HG03025 (cell line): ENCODE results near the gene SLC12A8.

Source experiments
- ATAC-seq: cut with Tn5 transposase; IDR thresholded peaks from one replicate; pipeline ENCODE4 v1.9.1; 2021; ENCODE audit warnings: mild to moderate bottlenecking, moderate library complexity; ENCODE audit not compliant: unreplicated experiment, low FRiP score

Gene SLC12A8

DNA sequence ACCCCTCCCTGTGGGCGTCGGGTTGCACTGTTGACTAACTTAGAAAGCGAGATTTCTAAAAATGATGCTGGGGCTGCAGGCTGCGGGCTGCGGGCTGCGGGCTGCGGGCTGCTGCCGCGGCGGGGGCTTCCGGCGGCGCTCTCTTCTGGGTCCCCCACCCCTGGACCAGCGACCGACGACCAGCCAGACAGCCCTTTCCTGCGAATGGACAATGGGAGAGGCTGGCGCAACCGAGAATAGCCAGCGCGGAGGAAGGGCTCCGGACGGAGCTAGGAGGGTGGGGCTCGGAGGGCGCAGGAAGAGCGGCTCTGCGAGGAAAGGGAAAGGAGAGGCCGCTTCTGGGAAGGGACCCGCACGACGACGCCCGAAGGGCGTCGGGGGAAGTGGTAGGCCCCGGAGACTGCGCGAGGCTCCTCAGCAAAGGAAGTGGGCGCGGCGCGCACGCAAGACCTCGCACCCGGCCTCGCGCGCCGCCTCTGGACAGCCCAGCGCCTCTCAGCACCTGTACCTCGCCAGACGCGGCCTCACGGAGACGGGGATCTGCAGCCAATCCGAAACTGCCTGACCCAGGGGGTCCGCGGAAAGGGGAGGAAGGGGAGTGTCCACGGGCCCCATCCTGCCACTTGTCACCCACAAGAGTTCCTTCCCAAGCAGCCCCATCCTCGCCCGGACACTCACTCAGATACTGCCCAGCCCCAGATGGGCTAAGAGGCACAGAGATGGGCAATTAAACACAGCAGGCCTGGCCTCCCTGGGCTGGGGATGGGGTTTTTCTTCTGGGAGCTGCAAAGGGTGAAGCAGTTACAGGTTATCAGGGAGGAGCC, 70.7 kb downstream of the SLC12A8 start:
- ATAC-seq = peak; percentile 38

DNA sequence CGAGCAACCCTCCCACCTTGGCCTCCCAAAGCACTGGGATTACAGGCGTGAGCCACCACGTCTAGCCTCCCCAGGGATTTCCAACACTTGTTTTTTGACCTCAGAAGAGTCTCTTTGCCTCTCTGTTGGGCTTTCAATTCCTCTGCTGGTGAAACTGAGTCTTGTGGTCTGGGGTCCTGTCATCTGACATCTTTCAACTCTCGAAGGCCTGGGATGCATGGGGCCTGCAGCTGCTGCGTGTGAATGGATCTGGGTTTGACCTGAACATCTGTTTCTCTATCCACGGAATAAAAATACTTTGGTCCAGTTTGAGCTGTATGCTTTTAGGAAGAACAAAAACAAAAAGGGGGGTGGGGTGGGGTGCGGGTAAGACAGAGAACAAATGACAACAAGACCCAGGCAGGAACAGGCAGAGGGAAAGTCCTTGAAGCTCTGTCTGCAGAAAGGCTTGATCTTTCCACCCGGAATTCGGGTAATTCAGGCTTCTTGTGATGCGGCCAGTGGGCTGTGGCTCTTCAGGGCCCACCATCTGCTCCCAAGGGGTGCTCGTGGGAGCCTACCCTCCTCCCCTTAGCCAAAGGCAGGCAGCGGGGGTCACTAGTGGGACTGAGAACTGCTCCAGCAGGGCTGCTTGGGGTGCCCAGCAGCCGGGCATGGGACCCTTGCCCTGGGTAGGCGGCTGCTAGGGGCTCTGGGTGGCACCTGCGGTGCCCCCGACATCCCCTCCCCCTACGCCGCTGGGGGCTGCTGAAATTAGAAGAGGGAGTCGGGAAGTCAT, 71.5 kb downstream of the SLC12A8 start:
- ATAC-seq = peak; percentile 14

DNA sequence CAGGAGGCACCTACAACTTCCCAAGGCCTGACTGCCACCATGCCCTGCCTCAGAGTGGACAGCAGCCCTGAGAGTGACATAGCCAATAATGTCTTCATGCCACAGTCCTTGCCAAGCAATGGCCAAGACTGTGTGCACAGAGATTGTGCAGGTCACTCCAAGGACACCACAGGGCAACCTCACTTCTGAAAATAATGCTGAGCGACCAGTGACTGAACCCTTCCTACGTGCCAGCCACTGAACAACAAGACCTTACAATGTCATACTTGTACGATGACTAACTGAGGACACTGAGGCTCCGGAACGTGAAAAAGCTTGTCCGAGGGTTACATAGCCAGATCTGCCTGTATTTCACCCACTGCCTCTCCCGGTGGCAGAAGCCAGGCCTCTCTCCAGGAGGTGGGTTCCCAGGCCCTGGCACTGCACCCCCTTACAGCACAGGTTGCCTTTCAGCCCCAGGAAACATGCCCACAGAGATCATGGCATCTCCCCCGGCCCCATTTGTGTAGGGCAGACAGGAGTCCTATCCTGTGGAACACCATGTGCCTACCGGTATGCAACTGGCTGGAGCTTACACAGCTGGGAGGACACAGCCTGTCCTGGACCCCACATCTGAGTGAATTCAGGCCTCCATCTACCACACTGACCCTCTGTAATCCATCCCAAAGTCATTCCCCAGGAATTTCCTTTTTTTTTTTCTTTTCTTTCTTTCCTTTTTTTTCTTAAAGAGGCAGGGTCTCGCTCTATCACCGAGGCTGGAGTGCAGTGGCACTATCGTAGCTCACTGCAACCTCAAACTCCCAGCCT, 72.3 kb downstream of the SLC12A8 start:
- ATAC-seq = no peak

DNA sequence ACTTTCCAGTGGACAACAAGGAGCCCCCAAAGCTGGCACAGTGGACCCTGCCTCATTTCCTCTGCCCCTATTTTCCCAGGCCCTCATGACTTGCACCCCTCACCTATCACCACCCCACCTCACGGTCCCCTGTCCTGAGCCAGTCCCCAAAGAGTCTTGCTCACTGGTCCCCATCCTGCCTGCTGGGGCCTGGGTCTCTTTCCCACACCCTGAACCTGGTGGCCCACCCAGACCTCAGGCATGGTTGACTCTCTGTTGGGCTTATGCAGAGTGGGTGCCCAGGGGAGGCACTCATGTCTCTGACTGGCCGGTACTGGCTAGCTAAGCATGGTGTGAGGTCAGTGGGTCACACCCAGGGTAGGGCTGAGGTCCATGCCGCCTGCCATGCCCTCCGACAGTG, 73.2 kb downstream of the SLC12A8 start:
- ATAC-seq = no peak

DNA sequence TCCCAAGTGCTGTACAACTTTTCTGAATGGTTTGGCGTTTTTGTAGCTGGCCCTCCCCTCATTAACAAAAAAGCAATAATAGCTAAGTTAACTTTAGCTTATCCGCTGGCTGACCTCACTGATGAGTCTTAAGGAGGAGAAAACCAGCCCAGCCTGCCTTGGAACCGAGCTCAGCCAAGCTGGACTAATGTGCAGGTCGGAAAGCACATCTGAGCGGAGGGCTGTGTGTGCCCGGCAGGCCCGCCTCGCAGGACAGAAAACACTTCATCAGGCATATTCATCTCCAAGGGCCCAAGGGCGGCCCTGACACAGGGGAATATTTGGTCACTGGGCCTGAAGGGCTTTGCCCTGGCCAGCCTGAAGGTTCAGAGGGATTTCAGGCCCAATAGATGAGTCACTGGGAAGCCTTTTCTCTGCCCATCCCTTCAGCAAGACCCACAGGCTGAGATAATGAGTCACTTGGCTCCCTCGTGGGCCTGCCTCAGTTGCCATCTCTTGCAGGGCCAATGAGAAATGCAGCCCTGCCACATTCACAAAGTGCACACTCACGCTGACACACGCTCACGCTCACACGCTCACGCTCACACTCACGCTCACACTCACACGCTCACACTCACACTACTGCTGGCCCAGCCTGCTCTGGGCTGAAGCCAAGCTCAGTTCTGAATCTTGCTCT, 75.1 kb downstream of the SLC12A8 start:
- no peak for ATAC-seq

DNA sequence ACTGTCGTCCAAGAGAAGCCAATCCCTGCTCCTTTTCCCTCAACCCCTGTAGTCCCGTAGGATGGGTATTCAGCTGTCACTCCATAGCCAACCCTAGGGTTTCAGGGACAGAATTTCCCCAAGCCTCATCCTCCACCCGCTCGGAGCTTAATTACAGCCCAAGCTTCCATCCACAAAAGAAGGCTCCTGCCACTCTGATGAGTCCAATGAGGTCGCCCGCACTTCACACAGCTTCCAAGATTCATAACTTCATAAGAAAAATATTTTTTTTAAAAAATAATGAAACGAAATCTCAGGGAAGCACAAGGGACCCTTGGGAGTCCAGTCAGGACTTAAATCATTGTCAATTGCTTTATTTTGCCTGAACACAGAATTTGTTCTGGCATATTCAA, 75.6 kb downstream of the SLC12A8 start:
- ATAC-seq = no peak

DNA sequence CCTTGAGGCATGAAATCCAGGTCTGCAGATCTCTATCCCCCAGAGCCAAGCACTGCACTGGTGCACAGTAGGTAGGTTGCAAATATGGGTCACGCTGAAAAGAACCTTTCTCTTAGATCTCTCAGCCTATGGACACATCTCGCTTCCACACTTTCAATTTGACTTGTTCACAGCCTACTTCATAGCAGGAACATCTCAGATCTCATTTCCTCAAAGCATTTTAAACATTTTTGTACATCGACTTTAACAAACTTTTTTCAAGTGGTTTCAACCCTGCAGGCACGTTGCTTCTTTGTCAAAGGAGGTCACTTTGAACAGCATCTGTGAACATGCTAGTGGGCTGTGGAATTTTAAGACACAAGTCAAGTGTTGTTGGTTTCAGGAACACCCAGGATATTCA, 76.0 kb downstream of the SLC12A8 start:
- no peak for ATAC-seq

DNA sequence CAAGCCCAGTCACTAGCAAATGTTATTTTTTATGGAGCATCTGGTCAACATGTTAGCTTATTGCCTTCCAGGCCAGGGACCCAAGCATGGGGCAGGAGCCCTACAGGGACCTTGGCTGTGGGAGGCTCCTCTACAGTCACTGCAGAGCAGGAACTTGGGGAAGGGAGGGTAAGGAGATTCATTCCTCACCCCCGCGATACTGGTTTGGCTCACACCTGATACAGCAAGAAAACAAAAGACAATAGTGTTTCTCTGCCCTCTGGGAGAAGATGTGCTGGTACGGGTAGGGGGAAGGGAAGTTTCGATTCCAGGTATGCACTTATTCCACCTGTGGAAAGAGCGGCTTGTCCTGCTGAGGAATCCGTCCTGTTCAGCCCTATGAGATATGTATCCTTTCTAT, 77.6 kb downstream of the SLC12A8 start:
- ATAC-seq = no peak

DNA sequence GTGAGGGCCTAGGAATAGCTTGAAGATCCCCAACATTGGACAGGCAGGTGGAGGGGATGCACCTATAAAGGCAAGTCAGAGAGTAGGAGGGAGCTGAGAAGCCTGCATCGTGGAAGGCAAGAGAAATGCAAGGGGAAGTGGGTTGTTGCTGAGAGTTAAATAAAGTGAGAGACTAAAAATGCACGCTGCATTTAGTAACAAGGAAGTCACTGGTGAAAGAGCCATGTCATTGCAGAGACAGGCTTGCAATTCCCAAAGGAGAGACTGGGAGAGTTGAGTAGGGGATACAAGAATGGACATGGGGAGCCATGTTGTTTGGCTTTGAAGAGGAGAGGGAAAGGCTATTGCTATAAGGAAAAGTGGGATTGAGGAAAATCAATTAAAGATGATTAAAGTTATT, 79.7 kb downstream of the SLC12A8 start:
- no peak for ATAC-seq

DNA sequence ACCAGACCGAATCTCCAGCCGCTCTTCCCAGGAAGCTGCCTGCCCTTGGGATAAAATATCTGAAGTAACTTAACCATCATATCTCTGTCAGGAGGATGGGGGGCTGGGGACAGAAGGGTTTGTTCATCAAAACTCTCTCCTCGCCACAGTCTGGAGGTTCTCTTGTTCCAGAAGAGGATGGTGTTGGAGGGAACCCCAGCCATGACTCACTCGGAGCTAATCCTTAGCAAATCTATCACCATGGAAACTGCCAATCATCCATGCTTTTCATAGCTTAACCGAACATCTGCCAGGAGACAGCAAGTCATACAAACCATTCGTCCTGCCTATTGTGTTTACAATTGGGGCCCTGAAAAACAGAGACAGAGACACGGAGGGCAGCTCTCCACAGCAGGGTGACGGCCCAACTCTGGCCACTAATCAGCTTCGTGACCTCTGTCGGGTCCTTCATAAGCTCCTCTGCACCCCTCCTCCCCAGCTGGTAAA, 83.0 kb downstream of the SLC12A8 start:
- ATAC-seq = no peak

DNA sequence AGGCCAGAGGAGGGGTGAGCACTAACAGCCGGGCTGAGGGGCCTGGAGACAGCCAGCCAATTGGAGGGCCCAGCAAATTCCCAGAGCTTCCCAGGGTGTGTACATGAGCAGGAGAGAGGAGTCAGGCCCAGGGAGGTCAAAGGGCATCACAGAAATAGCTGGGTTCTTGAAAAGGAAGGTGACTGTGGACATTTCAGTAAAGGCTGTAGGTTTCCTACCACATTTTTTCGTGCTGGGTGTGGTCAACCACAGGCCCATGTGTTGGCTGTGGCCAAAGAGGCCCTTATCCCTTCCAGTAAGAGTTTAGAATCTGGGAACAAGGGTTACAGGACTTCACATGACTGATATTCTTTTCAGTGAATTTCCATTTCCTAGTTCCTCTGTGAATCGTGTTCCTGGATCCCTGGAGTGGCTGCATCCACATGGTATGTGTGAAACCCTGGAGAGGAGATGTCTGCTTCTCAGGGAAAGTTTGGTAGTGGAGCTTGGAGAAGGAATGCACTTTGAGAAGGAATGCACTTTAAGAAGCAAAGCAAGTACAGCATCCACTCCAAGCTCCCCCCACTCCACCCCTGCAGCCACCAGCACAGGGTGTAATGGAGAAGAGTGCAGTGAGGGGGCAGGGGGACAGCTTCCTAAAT, 83.6 kb downstream of the SLC12A8 start:
- no peak for ATAC-seq

DNA sequence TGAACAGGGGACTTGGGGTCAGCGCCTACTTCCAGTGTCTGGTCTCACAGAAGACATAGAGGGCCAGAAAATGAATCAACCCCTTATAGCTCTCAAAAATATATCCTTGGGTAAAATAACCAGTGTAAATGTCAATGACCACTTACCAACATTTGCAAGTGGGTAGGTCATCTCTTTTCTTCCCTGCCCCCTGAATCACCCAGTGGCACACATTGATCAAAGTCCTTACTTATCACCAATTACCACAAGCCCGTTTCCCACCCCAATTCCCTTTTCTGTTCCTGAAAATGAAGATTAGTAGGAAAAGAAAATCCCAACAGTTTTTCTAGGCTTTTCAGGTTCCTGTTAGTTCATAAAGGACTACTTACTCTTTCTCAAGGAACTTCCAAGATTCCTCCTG, 86.2 kb downstream of the SLC12A8 start:
- no peak for ATAC-seq

DNA sequence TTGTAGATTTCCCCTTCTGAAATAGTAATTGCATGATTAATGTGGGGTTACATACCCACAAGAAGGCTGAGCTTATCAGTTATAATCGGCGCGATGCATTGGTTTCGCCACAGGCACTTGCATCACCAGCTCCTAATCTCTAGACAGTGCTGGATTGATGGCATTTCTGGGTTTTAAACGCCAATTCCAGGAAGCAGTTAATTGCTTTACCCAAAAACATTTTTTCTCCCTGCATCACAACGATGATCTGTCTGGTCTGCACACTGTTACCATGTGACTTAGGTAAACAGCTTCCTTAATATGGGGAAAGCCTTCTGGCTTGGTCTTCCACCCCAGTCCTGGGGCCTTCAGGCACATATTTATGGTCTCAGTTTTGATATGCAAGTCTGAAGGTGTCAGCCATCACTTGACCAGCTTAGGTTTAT, 86.7 kb downstream of the SLC12A8 start:
- ATAC-seq = no peak

DNA sequence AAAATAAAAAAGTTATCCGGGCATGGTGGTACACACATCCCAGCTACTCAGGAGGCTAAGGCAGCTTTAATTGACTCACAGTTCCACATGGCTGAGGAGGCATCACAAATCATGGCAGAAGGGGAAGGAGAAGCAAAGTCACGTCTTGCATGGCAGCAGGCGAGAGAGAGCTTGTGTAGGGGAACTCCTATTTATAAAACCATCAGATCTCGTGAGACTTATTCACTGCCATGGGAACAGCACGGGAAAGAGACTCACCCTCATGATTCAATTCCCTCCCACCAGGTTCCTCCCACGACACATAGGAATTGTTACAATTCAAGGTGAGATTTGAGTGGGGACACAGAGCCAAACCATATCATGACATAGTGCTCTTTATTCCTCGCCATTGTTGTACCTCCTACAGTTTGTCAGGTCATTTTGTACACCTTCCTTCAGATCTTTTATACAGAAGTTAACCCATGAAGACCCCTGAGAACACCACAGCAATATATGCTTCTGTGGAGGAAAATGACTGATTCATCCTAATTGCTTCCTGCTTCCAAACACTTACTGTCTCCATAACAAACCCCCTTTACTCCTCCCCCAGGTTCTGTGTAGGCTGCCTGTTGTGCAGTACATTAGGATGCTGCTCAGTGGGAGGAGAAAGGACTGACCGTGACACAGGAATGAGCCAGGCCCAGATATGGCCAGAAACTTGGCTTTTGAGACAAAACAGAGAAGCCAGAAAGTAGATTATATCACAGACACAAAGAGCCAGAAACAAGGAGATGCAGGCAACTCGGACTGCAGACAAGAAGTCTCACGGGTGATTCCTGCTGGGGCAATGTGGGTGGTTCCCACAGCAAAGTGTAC, 88.9 kb downstream of the SLC12A8 start:
- no peak for ATAC-seq

DNA sequence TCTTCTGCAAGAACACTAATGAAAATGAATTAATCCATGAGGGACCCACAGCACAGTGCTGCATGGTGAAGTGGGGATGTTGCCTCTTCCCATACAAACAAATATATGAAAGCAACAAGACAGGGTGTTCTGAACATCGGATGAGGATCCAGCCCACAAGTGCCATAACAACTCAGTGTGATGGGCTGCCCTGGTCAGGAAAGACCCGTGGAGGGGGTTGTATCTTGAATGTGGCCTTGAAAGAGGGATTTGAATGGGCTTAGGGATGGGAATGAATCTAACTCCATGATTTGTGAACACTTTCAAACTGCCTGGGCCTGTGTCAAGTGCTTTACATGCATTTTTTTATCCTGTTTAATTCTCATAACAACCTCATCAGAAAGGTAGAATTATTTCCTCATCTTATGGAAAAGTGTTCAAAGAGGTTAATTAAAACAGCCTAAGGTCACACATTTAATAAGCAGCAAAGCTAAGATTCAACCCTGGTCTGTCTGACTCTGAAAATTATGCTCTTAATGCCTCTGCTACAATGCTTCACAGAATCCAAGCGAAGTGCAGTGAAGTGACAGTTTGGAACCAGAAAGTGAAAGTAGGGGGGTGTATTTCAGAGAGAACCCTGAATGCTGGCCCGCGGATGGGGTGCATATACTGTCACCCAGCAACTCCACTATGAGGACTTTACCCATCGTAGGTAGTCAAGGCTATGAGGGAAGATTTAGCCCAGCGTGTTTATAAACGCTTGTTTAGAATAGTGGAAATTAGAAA, 91.1 kb downstream of the SLC12A8 start:
- ATAC-seq = no peak

DNA sequence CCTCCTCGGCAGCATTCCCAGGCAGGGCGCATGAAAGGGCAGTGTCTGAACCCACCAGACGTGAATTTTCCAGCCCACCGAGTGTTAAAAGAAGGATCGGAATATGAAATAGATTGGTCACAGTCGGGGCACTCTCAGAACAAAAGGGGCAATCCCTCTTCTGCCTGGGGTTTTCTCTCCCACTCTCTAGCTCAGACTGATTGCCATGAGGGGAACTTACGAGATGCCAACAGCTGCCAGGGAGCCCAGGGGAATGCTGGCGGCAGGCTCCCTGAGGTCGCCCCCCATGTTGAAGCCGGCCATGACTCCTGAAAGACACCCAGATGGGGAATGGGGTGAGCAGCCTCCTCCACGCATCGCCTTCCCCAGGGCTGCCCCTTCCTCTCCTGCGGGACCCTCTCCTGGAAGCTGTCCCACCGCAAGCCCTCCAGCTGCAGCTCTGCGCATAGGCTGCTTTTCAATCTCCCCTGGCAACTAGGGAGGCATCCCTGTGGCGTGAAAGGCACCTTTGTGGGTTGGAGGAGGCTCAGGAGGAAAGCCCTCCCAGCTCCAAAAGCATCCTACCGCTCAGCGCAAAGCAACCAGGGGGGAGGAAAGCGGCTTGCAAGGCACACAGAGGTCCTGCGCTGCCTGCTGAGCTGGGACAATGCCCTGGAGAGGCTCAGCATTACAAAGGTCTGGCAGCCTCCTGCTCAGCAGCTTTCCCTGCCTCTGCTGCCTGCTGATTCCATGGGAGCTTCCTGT, 92.0 kb downstream of the SLC12A8 start:
- ATAC-seq = no peak

DNA sequence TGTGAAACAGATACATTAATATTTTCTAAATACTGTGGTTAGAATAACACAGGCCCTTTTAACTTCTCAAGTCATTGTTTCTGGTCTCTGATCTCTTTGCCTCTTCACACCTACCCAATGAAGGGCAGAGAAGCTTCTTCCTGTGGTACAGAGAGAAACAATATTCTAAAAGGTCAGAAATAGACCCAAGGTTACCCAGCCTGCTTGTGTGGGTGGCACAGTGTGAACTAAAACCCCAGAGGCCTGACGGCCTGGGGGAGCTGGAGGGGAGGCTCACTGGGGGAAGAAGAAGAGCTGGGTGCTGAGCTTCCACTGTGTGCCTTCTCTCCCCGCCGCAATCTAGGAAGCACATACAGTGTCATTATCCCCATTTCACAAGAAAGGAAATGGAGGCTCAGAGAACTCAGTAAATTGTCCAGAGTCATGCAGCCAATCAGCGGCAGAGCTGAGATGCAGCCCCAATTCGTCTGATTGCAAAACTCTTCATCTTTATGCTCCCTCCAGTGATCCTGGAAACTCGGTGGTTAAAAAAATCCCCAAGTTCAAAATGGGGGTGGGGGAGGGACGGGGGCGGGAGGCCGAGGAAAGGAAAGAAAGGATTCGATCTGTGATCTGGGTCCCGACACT, 92.7 kb downstream of the SLC12A8 start:
- ATAC-seq = peak; percentile 47
